ENCODE data around the gene ALDH1L2. TPM values are rescaled to one million over a fixed set of nuclear protein-coding genes. Genes with fewer than 3 reads are reported as not detected.
A peak's percentile ranks its signal among the peaks of the same experiment; 100 is the strongest.

The ALDH1L2 gene
- total and polyA plus RNA-seq, 4 experiments from 2014 or later: 0.08 to 0.72 (median 0.15) TPM; not detected in 1

DNA sequence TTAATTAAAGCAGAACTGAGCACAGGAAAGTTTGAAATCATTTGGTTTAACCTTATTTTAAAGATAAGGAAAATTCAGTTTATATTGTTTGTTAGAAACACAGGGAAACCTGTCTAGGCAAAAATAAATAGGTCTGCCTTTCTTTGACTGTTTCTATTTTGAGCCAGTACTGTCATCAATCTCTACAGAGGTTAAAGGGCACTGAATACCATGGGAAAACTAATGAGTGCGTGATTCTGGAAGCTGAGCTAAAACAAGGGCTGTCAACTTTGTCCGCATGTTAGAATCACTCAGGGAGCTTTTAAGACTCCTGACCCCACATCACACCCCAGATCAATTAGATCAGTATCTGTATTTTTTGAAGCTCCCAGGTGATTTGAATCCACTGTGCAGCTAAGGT, 59.3 kb downstream of the ALDH1L2 start:
- Histone ChIP-seq H3K36me3 (ENCODE audit: insufficient read depth, low read length) (no peaks in the 10 kb centered on the region), H3K27ac (ENCODE audit: low read depth, low read length) (no peak overlapping the region), H3K4me1 (ENCODE audit: insufficient read depth, low read length) (no peaks in the 10 kb centered on the region), H3K4me3 (ENCODE audit: low read length in 2 of 2) (no peak overlapping the region), H3K9me3 (ENCODE audit: control insufficient read depth in 1 of 2, low read length in 2 of 2) (no peaks in the 10 kb centered on the region), H3K27me3 (ENCODE audit: insufficient read depth, low read length) (no peaks in the 10 kb centered on the region)
- intact Hi-C loops (cut with micrococcal nuclease): no loop called here
- Mint-ChIP-seq H3K27ac (no peak overlapping the region), H3K9me3 (no peaks in the 10 kb centered on the region), H3K27me3 (no peaks in the 10 kb centered on the region), H3K36me3 (peaks cover 0 to 3% of the 10 kb centered on the region in 2 donors), H3K4me3 (no peak overlapping the region), H3K4me1 (no peaks in the 10 kb centered on the region)
- ChIA-PET POLR2A (ENCODE audit: partially characterized antibody) (no interaction called here), CTCF (ENCODE audit: partially characterized antibody) (no interaction called here)
- no peak for DNase-seq

DNA sequence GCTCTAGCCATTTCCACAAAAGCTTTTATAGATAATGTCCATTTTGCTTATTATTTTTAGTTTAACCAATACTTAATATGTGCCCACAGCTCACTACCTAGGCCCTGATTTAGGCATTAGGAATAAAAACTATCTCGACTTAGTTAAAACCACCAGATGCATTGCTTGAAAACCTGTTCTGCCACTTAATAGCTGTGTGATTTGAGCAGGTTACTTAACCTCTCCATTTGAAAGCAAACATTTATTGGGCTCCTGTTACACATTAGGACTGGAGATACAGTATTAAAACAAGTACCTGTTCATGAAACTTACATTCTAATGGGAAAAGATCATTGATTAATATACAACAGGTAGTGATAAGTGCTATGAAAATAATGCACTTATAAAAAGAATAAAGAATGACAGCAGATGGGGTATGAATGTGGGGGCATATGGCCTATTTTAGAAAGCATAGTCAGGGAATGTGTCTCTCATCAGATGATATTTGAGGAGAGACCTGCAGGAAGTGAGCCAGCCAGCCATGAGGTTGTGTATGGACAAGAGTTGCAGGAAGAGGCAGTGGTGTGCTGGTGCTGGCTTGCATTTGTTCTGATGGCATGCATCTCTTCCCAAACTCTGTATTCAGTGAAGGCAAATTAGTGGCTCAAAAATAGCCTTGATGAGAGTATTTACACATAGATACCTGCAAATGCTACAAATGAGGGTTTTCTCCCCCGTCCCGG, 63.9 kb downstream of the ALDH1L2 start:
- no peak overlapping the region for H3K4me3 ChIP-seq (ENCODE audit: low read length in 2 of 2)

DNA sequence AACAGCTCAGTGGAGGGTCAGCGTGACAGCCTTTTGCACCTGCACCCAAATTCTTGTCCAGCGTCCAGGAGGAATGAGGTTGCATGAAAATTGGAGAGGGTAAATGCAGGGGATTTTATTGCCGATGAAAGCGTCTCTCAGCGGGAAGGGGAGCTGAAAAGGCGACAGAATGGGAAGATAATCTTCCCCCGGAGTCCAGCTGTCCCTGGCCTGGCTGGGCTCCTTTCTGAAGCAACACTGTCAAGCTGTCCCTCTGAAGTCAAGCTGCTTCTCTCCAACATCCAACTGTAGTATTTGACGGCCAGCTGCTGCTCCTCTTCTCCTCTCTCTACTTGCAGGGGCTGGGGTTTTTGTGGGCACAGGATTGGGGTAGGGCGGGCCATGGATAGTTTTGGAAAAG, 65.5 kb downstream of the ALDH1L2 start:
- Mint-ChIP-seq H3K4me1 (no peaks in the 10 kb centered on the region), H3K36me3 (peaks cover 6 to 15% of the 10 kb centered on the region in 2 donors), H3K27me3 (no peaks in the 10 kb centered on the region), H3K27ac (no peak overlapping the region), H3K9me3 (no peaks in the 10 kb centered on the region), H3K4me3 (no peak overlapping the region)
- POLR2A ChIA-PET (ENCODE audit: partially characterized antibody): no interaction called here
- intact Hi-C loops (cut with micrococcal nuclease): no loop called here
- Histone ChIP-seq H3K9me3 (ENCODE audit: control insufficient read depth in 1 of 2, low read length in 2 of 2) (no peaks in the 10 kb centered on the region), H3K4me1 (ENCODE audit: insufficient read depth, low read length) (no peaks in the 10 kb centered on the region), H3K27ac (ENCODE audit: low read depth, low read length) (no peak overlapping the region), H3K36me3 (ENCODE audit: insufficient read depth, low read length) (no peaks in the 10 kb centered on the region), H3K4me3 (ENCODE audit: low read length in 2 of 2) (no peak overlapping the region), H3K27me3 (ENCODE audit: insufficient read depth, low read length) (no peaks in the 10 kb centered on the region)
- DNase-seq: no peak
- CTCF ChIA-PET (ENCODE audit: partially characterized antibody): no interaction called here

More for the DNA sequence above, 63.9 kb downstream of the ALDH1L2 start:
- peaks cover 2 to 10% of the 10 kb centered on the region in 2 donors for H3K36me3 Mint-ChIP-seq
- ChIA-PET CTCF (ENCODE audit: partially characterized antibody) (no interaction called here), POLR2A (ENCODE audit: partially characterized antibody) (no interaction called here)
- Histone ChIP-seq H3K36me3 (ENCODE audit: insufficient read depth, low read length) (no peaks in the 10 kb centered on the region), H3K4me1 (ENCODE audit: insufficient read depth, low read length) (no peaks in the 10 kb centered on the region), H3K27me3 (ENCODE audit: insufficient read depth, low read length) (no peaks in the 10 kb centered on the region), H3K9me3 (ENCODE audit: control insufficient read depth in 1 of 2, low read length in 2 of 2) (no peaks in the 10 kb centered on the region), H3K27ac (ENCODE audit: low read depth, low read length) (no peak overlapping the region)
- no peak for DNase-seq
- H3K4me3 Mint-ChIP-seq: no peak overlapping the region
- no peaks in the 10 kb centered on the region for H3K27me3 Mint-ChIP-seq
- H3K27ac Mint-ChIP-seq: peak overlapping the region in 1 of 7 donors; percentile 2
- intact Hi-C loops (cut with micrococcal nuclease): no loop called here
- no peaks in the 10 kb centered on the region for H3K9me3 Mint-ChIP-seq
- H3K4me1 Mint-ChIP-seq: no peaks in the 10 kb centered on the region

DNA sequence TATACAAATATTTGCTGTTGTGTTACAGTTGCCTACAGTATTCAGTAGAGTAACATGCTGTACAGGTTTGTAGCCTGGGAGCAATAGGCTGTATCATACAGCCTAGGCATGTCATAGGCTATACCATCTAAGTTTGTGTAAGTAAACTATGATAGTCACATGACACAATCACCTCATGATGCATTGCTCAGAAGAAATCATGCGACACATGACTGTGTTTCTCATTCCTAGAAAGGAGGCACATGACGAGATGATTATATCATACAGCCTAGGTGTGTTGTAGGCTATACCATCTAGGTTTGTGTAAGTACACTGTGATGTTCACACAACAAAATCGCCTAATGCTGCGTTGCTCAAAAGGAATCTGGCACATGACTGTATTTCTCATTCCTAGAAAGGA, 66.2 kb downstream of the ALDH1L2 start:
- no peaks in the 10 kb centered on the region for H3K4me1 ChIP-seq (ENCODE audit: insufficient read depth, low read length)
- H3K27me3 ChIP-seq (ENCODE audit: insufficient read depth, low read length): no peaks in the 10 kb centered on the region
- H3K4me1 Mint-ChIP-seq: no peaks in the 10 kb centered on the region
- no peak overlapping the region for H3K27ac ChIP-seq (ENCODE audit: low read depth, low read length)
- peaks cover 8 to 15% of the 10 kb centered on the region in 2 donors for H3K36me3 Mint-ChIP-seq
- DNase-seq: no peak
- H3K27ac Mint-ChIP-seq: no peak overlapping the region
- intact Hi-C loops (cut with micrococcal nuclease): no loop called here
- H3K4me3 ChIP-seq (ENCODE audit: low read length in 2 of 2): no peak overlapping the region
- no peaks in the 10 kb centered on the region for H3K27me3 Mint-ChIP-seq
- ChIA-PET POLR2A (ENCODE audit: partially characterized antibody) (no interaction called here), CTCF (ENCODE audit: partially characterized antibody) (no interaction called here)
- H3K9me3 ChIP-seq (ENCODE audit: control insufficient read depth in 1 of 2, low read length in 2 of 2): no peaks in the 10 kb centered on the region
- no peaks in the 10 kb centered on the region for H3K9me3 Mint-ChIP-seq
- no peak overlapping the region for H3K4me3 Mint-ChIP-seq
- no peaks in the 10 kb centered on the region for H3K36me3 ChIP-seq (ENCODE audit: insufficient read depth, low read length)

DNA sequence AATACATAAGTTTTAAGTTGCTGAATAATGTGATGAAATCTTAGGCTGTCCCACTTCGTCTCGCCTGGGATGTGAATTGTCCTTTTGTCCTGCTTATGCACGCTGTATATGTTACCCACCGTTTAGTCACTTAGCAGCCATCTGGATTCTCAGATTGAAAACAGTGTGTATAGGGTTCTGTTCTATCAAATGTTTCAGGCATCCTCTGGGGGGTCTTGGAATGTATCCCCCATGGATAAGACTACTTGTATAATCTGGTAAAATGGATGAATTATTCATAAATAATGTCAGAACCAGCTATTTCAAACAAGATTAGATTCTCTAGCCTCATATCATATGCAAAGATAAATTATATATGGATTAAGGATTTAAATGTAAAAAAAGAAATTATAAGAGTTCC, 68.7 kb downstream of the ALDH1L2 start:
- intact Hi-C loops (cut with micrococcal nuclease): no loop called here
- ChIA-PET POLR2A (ENCODE audit: partially characterized antibody) (no interaction called here), CTCF (ENCODE audit: partially characterized antibody) (interaction anchor here (2.0 kb wide), 1 partner anchor 634 kb away, joined by 8 read pairs; no protein-coding TSS in a partner anchor)
- H3K27me3 ChIP-seq (ENCODE audit: insufficient read depth, low read length): no peaks in the 10 kb centered on the region
- Mint-ChIP-seq H3K4me3 (no peak overlapping the region), H3K27ac (no peak overlapping the region), H3K9me3 (peaks cover 0 to 13% (median 7%) of the 10 kb centered on the region in 8 donors), H3K27me3 (no peaks in the 10 kb centered on the region), H3K4me1 (peaks cover 0 to 1% (median 0%) of the 10 kb centered on the region in 4 donors), H3K36me3 (peaks cover 31 to 33% of the 10 kb centered on the region in 2 donors)
- no peak for DNase-seq
- no peaks in the 10 kb centered on the region for H3K9me3 ChIP-seq (ENCODE audit: control insufficient read depth in 1 of 2, low read length in 2 of 2)
- H3K4me1 ChIP-seq (ENCODE audit: insufficient read depth, low read length): no peaks in the 10 kb centered on the region
- H3K36me3 ChIP-seq (ENCODE audit: insufficient read depth, low read length): no peaks in the 10 kb centered on the region
- no peak overlapping the region for H3K27ac ChIP-seq (ENCODE audit: low read depth, low read length)
- no peak overlapping the region for H3K4me3 ChIP-seq (ENCODE audit: low read length in 2 of 2)

DNA sequence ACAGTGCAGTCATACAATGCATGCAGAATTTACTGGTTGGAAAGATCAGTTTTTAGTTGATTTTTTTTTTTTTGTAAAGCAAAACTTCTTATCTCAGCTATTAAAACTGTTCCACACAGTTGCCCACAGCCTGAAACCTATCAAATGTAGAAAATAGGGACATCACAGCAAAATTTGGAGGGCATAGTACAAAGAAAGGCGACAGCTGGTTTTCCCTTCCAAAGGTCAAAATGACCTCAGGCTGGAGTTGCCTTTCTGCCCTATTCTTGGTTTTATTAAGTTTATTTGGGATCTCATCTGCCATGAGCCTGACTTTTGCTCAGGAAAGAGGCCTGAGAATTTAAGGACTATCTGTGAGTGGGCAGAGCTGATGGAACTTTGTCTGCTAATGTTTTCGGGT, 69.7 kb downstream of the ALDH1L2 start:
- Histone ChIP-seq H3K36me3 (ENCODE audit: insufficient read depth, low read length) (no peaks in the 10 kb centered on the region), H3K4me3 (ENCODE audit: low read length in 2 of 2) (no peak overlapping the region), H3K27ac (ENCODE audit: low read depth, low read length) (no peak overlapping the region), H3K9me3 (ENCODE audit: control insufficient read depth in 1 of 2, low read length in 2 of 2) (no peaks in the 10 kb centered on the region), H3K4me1 (ENCODE audit: insufficient read depth, low read length) (no peaks in the 10 kb centered on the region), H3K27me3 (ENCODE audit: insufficient read depth, low read length) (no peaks in the 10 kb centered on the region)
- peaks cover 0 to 1% (median 0%) of the 10 kb centered on the region in 4 donors for H3K4me1 Mint-ChIP-seq
- no peak for DNase-seq
- H3K36me3 Mint-ChIP-seq: peaks cover 41 to 42% of the 10 kb centered on the region in 2 donors
- no peak overlapping the region for H3K4me3 Mint-ChIP-seq
- no peaks in the 10 kb centered on the region for H3K27me3 Mint-ChIP-seq
- ChIA-PET POLR2A (ENCODE audit: partially characterized antibody) (no interaction called here), CTCF (ENCODE audit: partially characterized antibody) (interaction anchor here (1.5 kb wide), 1 partner anchor 16 kb away, joined by 3 read pairs; no protein-coding TSS in a partner anchor)
- no peak overlapping the region for H3K27ac Mint-ChIP-seq
- intact Hi-C loops (cut with micrococcal nuclease): no loop called here
- peaks cover 0 to 20% (median 11%) of the 10 kb centered on the region in 8 donors for H3K9me3 Mint-ChIP-seq

DNA sequence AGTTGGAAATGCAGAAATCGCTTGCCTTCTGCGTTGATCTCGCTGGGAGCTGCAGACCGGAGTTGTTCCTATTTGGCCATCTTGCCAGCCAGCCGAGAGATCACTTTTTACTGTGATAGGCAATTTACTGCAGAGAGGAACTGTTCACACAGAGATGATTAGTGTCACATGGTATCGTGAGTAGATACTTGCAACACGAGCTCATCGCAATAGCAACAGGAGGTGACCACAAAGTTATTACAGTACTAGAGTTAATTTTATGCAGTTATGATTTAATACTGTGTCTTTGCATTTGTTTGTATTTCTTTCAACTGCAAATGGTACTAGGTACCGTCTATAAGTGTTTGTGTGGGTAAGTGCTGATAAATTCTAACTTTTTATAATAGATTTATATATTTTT, 70.4 kb downstream of the ALDH1L2 start:
- no peaks in the 10 kb centered on the region for H3K4me1 ChIP-seq (ENCODE audit: insufficient read depth, low read length)
- POLR2A ChIA-PET (ENCODE audit: partially characterized antibody): no interaction called here
- H3K4me1 Mint-ChIP-seq: peaks cover 0 to 1% (median 0%) of the 10 kb centered on the region in 4 donors
- CTCF ChIA-PET (ENCODE audit: partially characterized antibody): interaction anchor here (1.5 kb wide), 1 partner anchor 17 kb away, joined by 3 read pairs; no protein-coding TSS in a partner anchor
- DNase-seq: no peak
- H3K4me3 ChIP-seq (ENCODE audit: low read length in 2 of 2): no peak overlapping the region
- no peak overlapping the region for H3K27ac ChIP-seq (ENCODE audit: low read depth, low read length)
- H3K36me3 Mint-ChIP-seq: peaks cover 47 to 49% of the 10 kb centered on the region in 2 donors
- intact Hi-C loops (cut with micrococcal nuclease): no loop called here
- H3K9me3 ChIP-seq (ENCODE audit: control insufficient read depth in 1 of 2, low read length in 2 of 2): no peaks in the 10 kb centered on the region
- H3K27me3 Mint-ChIP-seq: no peaks in the 10 kb centered on the region
- H3K9me3 Mint-ChIP-seq: peaks cover 0 to 22% (median 12%) of the 10 kb centered on the region in 8 donors
- H3K27me3 ChIP-seq (ENCODE audit: insufficient read depth, low read length): no peaks in the 10 kb centered on the region
- H3K4me3 Mint-ChIP-seq: no peak overlapping the region
- H3K36me3 ChIP-seq (ENCODE audit: insufficient read depth, low read length): no peaks in the 10 kb centered on the region
- no peak overlapping the region for H3K27ac Mint-ChIP-seq

Data from CD4-positive, alpha-beta memory T cell (primary cell).